Smooth muscle cell (in vitro differentiated cells): Measurements from ENCODE around the gene MAN1B1. TPM values are rescaled to one million over a fixed set of nuclear protein-coding genes. Genes with fewer than 3 reads are reported as not detected.
A peak's percentile ranks its signal among the peaks of the same experiment; 100 is the strongest.
"Not testable (repeated sequence)": the region's sequence is repeated elsewhere in the genome, so short reads cannot be mapped to it uniquely, and the experiment has no call there.

ENCODE experiments used
- DNase-seq: peaks from one replicate; lab custom pipeline; 2025; ENCODE audit not compliant: unreplicated experiment; lab: John Stamatoyannopoulos, UW
- H2AFZ ChIP-seq: fragments of 200-600 bp; sonication (generic); 2 replicates; pipeline ENCODE4 v1.6.0; 2016; ENCODE audit warnings: antibody characterized with exemption, low read depth, mild to moderate bottlenecking
- H3F3A ChIP-seq: fragments of 200-600 bp; sonication (generic); 2 replicates; pipeline ENCODE4 v1.6.0; 2017; ENCODE audit warnings: antibody characterized with exemption, low read depth
- H3K27ac ChIP-seq: fragments of 200-600 bp; sonication (generic); 2 replicates; pipeline ENCODE4 v1.5.1; 2016; ENCODE audit warnings: low read depth, mild to moderate bottlenecking
- H3K27me3 ChIP-seq: fragments of 200-600 bp; sonication (generic); 2 replicates; pipeline ENCODE4 v1.6.1; 2016; ENCODE audit warnings: low read depth, mild to moderate bottlenecking
- H3K36me3 ChIP-seq: fragments of 200-600 bp; sonication (generic); 2 replicates; pipeline ENCODE4 v1.5.1; 2016; ENCODE audit warnings: low read depth
- H3K4me1 ChIP-seq: fragments of 200-600 bp; sonication (generic); 2 replicates; pipeline ENCODE4 v1.5.1; 2016; ENCODE audit warnings: low read depth
- H3K4me2 ChIP-seq: fragments of 200-600 bp; sonication (generic); 2 replicates; pipeline ENCODE4 v1.6.0; 2016; ENCODE audit warnings: mild to moderate bottlenecking
- H3K4me3 ChIP-seq: fragments of 200-600 bp; sonication (generic); 2 replicates; pipeline ENCODE4 v1.5.1; 2016; ENCODE audit warnings: mild to moderate bottlenecking
- H3K79me2 ChIP-seq: fragments of 200-600 bp; sonication (generic); 2 replicates; pipeline ENCODE4 v1.6.0; 2016; ENCODE audit warnings: low read depth, mild to moderate bottlenecking
- H3K9ac ChIP-seq: fragments of 200-600 bp; sonication (generic); 2 replicates; pipeline ENCODE4 v1.6.0; 2016; ENCODE audit warnings: low read depth
- H3K9me3 ChIP-seq: fragments of 200-600 bp; sonication (generic); replicated peaks from 2 replicates; pipeline ENCODE4 v1.5.1; 2016; ENCODE audit warnings: low read depth
- H4K20me1 ChIP-seq: fragments of 200-600 bp; sonication (generic); 2 replicates; pipeline ENCODE4 v1.6.0; 2016; ENCODE audit warnings: low read depth
- CTCF ChIP-seq: fragments of 200-600 bp; sonication (generic); IDR thresholded peaks from 2 replicates; pipeline ENCODE4 v1.5.1; 2017; ENCODE audit warnings: borderline replicate concordance, mild to moderate bottlenecking, antibody characterized with exemption; ENCODE audit not compliant: insufficient read depth, poor library complexity, severe bottlenecking
- WGBS: methylation state at CpG from one replicate; pipeline ENCODE4 v1.1.7; 2016; ENCODE audit warnings: low lambda C conversion rate; 5-methylcytosine and 5-hydroxymethylcytosine counted together
- polyA plus RNA-seq: library from polyadenylated mRNA; unstranded; fragments of >200 nt; fragmentation: Nextera tagmentation; extraction: Ambion mirVana; gene quantifications from 2 replicates; pipeline ENCODE4 v1.2.1, GENCODE V29; 2016
- total RNA-seq: library from RNA; depleted of rRNA; stranded (reverse); fragments of >200 nt; gene quantifications from 2 replicates; pipeline ENCODE4 v1.2.3, GENCODE V29; 2014

MAN1B1 gene
- total and polyA plus RNA-seq, 2 experiments from 2014 or later, result 62.9 to 97.1 TPM

- WGBS, result 1% methylated on average over 84 of the region's 86 CpGs
- TF ChIP-seq CTCF, result no peak
- peaks cover 5% of the 10 kb centered on the region for H3K4me1 ChIP-seq
- H3K9me3 ChIP-seq, result no peaks in the 10 kb centered on the region
- H3K79me2 ChIP-seq, result peaks cover 24% of the 10 kb centered on the region
- H3F3A ChIP-seq, result no peaks in the 10 kb centered on the region
- peak; percentile 63 for DNase-seq
- H3K36me3 ChIP-seq, result no peaks in the 10 kb centered on the region
- H3K4me3 ChIP-seq, result peak overlapping the region; percentile 79
- H3K4me2 ChIP-seq, result peak overlapping the region; percentile 90
- peak overlapping the region; percentile 42 for H3K9ac ChIP-seq
- H3K27me3 ChIP-seq, result peaks cover 8% of the 10 kb centered on the region
- H3K27ac ChIP-seq, result no peak overlapping the region
- H2AFZ ChIP-seq, result peak overlapping the region; percentile 98
- H4K20me1 ChIP-seq, result peaks cover 13% of the 10 kb centered on the region
Observed at GRCh38 chr9:137129456-137130175, 42.8 kb downstream of the MAN1B1 start.

- no peak overlapping the region for H3K27ac ChIP-seq
- peaks cover 24% of the 10 kb centered on the region for H3K79me2 ChIP-seq
- peaks cover 12% of the 10 kb centered on the region for H4K20me1 ChIP-seq
- peak overlapping the region; percentile 79 for H3K4me3 ChIP-seq
- H3K4me2 ChIP-seq, result peak overlapping the region; percentile 90
- no peaks in the 10 kb centered on the region for H3F3A ChIP-seq
- peaks cover 5% of the 10 kb centered on the region for H3K4me1 ChIP-seq
- no peak for DNase-seq
- TF ChIP-seq CTCF, result no peak
- H3K9ac ChIP-seq, result no peak overlapping the region
- no peaks in the 10 kb centered on the region for H3K36me3 ChIP-seq
- 8% methylated on average over 50 of the region's 58 CpGs for WGBS
- peaks cover 8% of the 10 kb centered on the region for H3K27me3 ChIP-seq
- no peaks in the 10 kb centered on the region for H3K9me3 ChIP-seq
- H2AFZ ChIP-seq, result peak overlapping the region; percentile 98
Observed at GRCh38 chr9:137130176-137130755, 43.5 kb downstream of the MAN1B1 start.

- no peak for TF ChIP-seq CTCF
- H3K4me2 ChIP-seq, result no peak overlapping the region
- 78% methylated on average over 4 of the region's 4 CpGs for WGBS
Observed at GRCh38 chr9:137134191-137134590, 47.4 kb downstream of the MAN1B1 start.

GRCh38 chr9:137135154-137135553 is 48.4 kb downstream of the MAN1B1 start:
- 89% methylated on average over 9 of the region's 9 CpGs for WGBS
- H3K27me3 ChIP-seq, result peaks cover 53% of the 10 kb centered on the region
- not testable (repeated sequence) for H3K9ac ChIP-seq, H3K36me3 ChIP-seq, H3K27ac ChIP-seq, H3K9me3 ChIP-seq, H3K4me1 ChIP-seq, H3F3A ChIP-seq, H2AFZ ChIP-seq, H4K20me1 ChIP-seq, H3K79me2 ChIP-seq, H3K4me2 ChIP-seq, DNase-seq, H3K4me3 ChIP-seq

More at GRCh38 chr9:137134191-137134590, 47.4 kb downstream of the MAN1B1 start:
- no peak overlapping the region for H3K9ac ChIP-seq
- no peaks in the 10 kb centered on the region for H3K9me3 ChIP-seq
- DNase-seq, result no peak
- H3K27ac ChIP-seq, result no peak overlapping the region
- H3K4me3 ChIP-seq, result no peak overlapping the region
- no peaks in the 10 kb centered on the region for H3K36me3 ChIP-seq
- H3K79me2 ChIP-seq, result no peaks in the 10 kb centered on the region
- no peaks in the 10 kb centered on the region for H3K4me1 ChIP-seq
- no peaks in the 10 kb centered on the region for H4K20me1 ChIP-seq
- H2AFZ ChIP-seq, result no peak overlapping the region
- H3F3A ChIP-seq, result no peaks in the 10 kb centered on the region
- H3K27me3 ChIP-seq, result peaks cover 44% of the 10 kb centered on the region
